Measurements from ENCODE around the gene SCNN1A.

Gene SCNN1A

DNA sequence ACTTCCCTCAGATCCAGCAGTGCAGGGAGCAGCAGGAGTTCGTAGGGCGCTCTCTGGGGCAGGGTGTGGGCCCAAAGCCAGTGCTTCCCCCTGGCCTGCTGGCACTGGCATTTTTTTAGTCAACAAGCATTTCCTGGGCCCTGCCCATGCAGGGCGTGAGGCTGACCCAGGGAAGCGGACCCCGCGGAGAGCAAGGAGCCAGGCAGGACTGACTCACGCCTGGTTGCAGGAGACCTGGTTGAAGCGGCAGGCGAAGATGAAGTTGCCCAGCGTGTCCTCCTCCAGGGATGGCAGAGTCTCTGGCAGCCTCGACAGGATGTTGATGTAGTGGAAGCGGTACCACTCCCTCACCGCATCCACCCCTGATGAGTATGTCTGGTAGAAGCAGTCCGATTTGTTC lies 13.5 kb downstream of the SCNN1A start:
- no peak overlapping the region for H3K4me3 ChIP-seq (ENCODE audit: low read length)
- TF ChIP-seq, protein P1, sequence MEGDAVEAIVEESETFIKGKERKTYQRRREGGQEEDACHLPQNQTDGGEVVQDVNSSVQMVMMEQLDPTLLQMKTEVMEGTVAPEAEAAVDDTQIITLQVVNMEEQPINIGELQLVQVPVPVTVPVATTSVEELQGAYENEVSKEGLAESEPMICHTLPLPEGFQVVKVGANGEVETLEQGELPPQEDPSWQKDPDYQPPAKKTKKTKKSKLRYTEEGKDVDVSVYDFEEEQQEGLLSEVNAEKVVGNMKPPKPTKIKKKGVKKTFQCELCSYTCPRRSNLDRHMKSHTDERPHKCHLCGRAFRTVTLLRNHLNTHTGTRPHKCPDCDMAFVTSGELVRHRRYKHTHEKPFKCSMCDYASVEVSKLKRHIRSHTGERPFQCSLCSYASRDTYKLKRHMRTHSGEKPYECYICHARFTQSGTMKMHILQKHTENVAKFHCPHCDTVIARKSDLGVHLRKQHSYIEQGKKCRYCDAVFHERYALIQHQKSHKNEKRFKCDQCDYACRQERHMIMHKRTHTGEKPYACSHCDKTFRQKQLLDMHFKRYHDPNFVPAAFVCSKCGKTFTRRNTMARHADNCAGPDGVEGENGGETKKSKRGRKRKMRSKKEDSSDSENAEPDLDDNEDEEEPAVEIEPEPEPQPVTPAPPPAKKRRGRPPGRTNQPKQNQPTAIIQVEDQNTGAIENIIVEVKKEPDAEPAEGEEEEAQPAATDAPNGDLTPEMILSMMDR (conservative IDR thresholded peaks at IDR 0.05; ENCODE audit: low read length), result no peak
- no peak for DNase-seq (ENCODE audit: low read depth)

DNA sequence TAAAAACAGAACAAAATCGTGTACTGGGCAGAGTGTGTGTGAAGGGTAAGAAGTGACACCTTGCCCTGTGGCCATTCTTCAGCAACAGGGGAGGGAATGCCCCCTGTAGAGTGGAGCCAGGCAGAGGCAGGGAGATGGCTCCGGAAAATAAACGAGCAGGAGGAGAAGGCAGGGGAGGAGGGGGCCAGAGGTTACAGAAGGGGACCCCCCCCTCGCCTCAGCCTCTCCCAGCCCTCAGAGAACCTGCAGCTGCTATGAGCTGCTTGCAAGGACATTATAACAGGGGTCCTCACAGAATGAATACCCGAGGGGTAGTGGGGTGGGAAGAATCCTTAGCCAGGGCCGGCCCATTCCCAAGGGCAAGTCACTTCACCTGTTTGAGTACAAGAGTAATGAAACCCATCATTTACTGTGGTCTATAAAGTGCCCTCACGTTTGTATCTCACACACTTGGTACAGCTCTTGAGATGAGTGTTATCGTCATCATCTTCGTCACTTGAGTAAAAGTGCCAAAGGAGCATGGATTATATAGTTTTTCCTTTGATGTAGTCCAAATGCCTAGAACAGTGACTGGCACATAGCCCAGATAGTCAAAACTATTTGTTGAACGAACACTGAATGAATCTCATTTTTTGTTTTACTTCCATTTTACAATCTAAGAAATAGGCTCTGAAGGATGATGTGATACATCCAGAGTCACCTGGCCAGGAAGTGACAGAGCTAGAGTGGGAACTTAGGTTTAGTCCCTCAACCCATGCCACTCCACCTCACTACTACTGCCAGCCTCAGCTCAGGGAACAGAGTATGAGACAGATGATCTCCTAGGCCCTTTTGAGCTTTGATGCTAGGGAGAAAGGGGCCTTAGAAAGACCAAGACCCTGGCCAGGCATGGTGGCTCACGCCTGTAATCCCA lies 14.5 kb downstream of the SCNN1A start:
- TF ChIP-seq, protein P1 (conservative IDR thresholded peaks at IDR 0.05; ENCODE audit: low read length), result no peak
- DNase-seq (ENCODE audit: low read depth), result no peak
- no peak overlapping the region for H3K4me3 ChIP-seq (ENCODE audit: low read length)

DNA sequence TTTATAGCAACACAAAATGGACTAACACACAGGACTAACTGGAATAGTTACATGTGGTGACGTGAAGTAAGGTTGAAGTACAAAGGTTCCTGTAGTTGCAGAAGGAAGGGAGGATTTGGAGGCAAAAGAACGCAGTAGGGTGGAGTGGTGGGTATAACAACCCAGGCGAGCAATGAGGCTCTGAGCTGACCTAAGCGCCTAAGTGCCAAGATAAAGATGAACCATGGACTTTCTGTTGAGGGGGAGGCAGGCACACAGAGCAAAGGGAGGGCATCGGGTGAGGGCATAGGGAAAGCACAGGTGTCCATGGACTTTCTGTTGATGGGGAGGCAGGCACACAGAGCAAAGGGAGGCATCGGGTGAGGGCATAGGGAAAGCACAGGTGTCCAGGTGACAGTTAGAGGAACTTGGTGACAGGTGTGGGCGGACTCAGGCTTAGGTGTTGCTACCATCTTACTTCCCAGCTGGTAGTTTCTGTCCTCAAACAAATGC lies 15.2 kb downstream of the SCNN1A start:
- TF ChIP-seq, protein P1 (conservative IDR thresholded peaks at IDR 0.05; ENCODE audit: low read length), result no peak

DNA sequence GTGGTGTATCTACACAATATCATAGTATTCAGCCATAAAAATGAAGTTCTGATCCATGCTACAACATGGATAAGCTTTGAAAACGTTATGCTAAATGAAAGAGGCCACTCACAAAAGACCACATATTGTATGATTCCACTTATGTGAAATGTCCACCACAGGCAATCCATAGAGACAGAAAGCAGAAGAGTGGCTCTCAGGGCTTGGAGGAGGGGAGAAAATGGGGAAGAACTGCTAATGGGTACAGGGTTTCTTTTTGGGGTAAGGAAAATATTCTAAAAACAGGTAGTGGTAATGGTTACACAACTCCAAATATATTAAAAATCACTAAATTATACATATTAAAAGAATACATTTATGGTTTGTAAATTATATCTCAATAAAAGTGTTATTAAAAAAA lies 16.5 kb downstream of the SCNN1A start:
- DNase-seq (ENCODE audit: low read depth), result no peak

More for the DNA sequence above, 15.2 kb downstream of the SCNN1A start:
- DNase-seq (ENCODE audit: low read depth), result no peak
- no peak overlapping the region for H3K4me3 ChIP-seq (ENCODE audit: low read length)

DNA sequence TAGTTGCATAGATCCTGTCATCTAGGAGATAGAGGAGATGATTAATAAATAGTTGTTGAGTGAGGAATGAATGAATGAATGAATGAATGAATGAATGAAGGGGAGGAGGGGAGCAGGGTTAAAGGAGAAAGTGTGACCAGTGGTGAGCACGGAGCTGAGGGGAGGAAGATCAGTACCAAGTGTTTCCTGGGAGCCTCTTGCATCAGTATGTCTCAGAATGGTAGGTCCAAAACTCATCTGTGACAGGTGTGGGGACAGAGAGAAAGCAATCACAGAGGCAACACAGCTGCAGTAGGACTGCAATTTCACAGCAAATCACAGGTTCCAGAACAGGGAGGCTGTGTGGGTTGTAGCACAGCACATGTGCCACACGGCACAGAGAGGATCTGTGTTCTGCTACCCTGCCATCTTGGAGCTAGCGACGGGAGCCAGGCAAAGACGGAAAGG lies 19.0 kb downstream of the SCNN1A start:
- TF ChIP-seq, protein P1 (conservative IDR thresholded peaks at IDR 0.05; ENCODE audit: low read length), result no peak
- no peak overlapping the region for H3K4me3 ChIP-seq (ENCODE audit: low read length)
- DNase-seq (ENCODE audit: low read depth), result no peak

More for the DNA sequence above, 16.5 kb downstream of the SCNN1A start:
- TF ChIP-seq, protein P1 (conservative IDR thresholded peaks at IDR 0.05; ENCODE audit: low read length), result no peak
- H3K4me3 ChIP-seq (ENCODE audit: low read length), result no peak overlapping the region

DNA sequence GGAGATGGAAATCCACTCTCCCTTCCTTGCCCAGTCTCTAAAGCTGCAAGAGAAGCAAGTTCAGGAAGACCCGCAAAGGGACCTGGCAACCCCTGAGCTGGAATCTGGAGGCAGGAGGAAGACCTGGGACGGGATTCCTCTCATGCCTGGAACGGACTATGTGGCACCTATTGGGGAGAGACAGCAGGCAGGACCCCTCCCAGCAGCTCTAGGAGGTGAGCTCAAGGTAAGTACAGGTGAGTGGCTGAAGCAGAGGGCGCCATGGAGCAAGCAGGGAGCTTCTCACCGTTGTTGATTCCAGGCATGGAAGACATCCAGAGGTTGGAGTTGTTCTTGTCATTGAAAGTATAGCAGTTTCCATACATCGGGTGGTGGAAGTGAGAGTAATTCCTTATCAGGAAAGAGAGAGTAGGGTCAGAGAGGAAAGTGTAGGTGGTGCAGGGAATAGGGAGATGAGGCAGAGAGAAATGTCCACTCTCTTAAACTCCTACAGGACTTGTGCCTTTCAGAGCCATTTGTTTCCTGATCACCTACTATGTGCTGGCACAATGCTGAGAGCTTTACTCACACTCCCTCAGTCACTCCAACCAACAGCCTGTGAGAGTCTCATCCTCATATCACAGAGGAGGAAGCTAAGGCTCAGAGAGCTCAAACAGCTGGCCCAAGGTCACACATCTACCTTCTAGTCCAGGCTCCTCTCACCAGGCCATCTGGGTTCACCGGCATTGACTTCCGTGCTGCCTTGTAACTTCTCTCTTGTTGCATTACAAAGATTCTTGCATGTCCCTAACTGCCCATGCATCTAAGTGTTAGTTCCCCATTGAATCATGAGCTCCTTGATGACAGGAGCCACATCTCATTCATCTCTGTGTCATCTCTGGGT lies 19.6 kb downstream of the SCNN1A start:
- no peak overlapping the region for H3K4me3 ChIP-seq (ENCODE audit: low read length)
- TF ChIP-seq, protein P1 (conservative IDR thresholded peaks at IDR 0.05; ENCODE audit: low read length), result no peak
- DNase-seq (ENCODE audit: low read depth), result no peak

All from AG10803 (cell line).